ENCODE data around the gene CACNA1F.

DNA sequence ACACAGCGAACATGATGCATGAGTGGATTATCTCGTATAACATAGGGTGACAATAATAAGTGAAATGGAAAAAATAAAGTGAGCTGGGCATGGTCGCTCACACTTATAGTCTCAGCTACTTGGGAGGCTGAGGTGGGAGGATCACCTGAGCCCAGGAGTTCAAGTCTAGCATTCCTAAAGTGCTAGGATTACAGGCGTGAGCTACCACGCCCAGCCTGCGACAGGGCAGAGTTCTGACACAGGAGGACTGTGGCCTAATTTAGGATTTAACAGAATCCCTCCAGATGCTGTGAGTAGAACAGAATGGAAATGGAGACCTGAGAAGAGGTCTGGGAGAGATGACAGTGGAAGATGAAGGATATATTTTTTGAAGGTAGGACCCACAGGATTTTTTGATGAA lies 43.5 kb downstream of the CACNA1F start:
- TF ChIP-seq CTCF (conservative IDR thresholded peaks at IDR 0.05 in 1 of 2, IDR thresholded peaks at IDR 0.05 in 1 of 2; ENCODE audit: extremely low read depth in 1 of 2, insufficient read depth in 1 of 2, low read depth in 1 of 2, low read length in 2 of 2), result no peak
- TF ChIP-seq EZH2 (IDR thresholded peaks at IDR 0.05; ENCODE audit: borderline replicate concordance, low read length), result no peak

Measured in mammary epithelial cell (primary cell).